C4-2B (cell line): ENCODE data around the gene RNPEPL1.
A peak's percentile ranks its signal among the peaks of the same experiment; 100 is the strongest.
"Not testable (repeated sequence)": the region's sequence is repeated elsewhere in the genome, so short reads cannot be mapped to it uniquely, and the experiment has no call there.

ENCODE experiments used
- H3K27ac ChIP-seq: fragments of 450-650 bp; 2 replicates; pipeline ENCODE4 v1.5.1; 2017
- CTCF ChIP-seq: fragments of 450-650 bp; conservative IDR thresholded peaks from 2 replicates; pipeline ENCODE4 v1.5.1; 2017; ENCODE audit warnings: mild to moderate bottlenecking
- ZFX ChIP-seq: fragments of 450-650 bp; IDR thresholded peaks from 2 replicates; pipeline ENCODE4 v1.6.1; 2017

Gene RNPEPL1

GRCh38 chr2:240567872-240568677 lies at the start of gene RNPEPL1:
RNPEPL1 (plus strand) TSS chr2:240568484; CDS start chr2:240568587, 103 bp downstream.
- peak within 1 kb of the TSS; percentile 94 for H3K27ac ChIP-seq
- no peak; the same call in 1 of the 2 replicates for TF ChIP-seq CTCF
- TF ChIP-seq ZFX, result no peak

DNA sequence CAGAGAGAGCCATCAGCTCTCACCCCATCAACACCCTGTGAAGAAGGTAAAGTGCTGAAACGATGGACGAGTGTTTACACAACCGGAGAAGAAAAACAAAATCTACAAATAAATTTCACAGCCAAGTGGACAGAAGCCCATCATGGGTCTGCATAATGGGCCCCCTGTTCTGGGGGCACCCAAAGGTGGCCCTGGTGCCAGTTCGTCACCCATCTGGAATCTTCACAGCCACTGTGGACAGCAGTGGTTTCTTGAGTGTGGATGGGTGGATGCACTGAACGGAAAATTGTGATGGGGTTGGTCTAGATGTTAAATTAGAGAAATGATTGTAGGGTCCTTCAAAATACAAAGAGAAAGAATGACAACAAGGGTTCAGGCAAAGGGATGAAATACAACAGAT lies 49.3 kb upstream of the RNPEPL1 start:
- TF ChIP-seq ZFX, result no peak
- TF ChIP-seq CTCF, result no peak
- H3K27ac ChIP-seq, result no peak overlapping the region

- H3K27ac ChIP-seq, result no peak overlapping the region
- TF ChIP-seq CTCF (no peak), ZFX (no peak)
Observed at GRCh38 chr2:240519396-240520129, 48.7 kb upstream of the RNPEPL1 start.

- no peak for TF ChIP-seq ZFX
- TF ChIP-seq CTCF, result no peak
- no peak overlapping the region for H3K27ac ChIP-seq
Observed at GRCh38 chr2:240520130-240520973, 47.9 kb upstream of the RNPEPL1 start.

DNA sequence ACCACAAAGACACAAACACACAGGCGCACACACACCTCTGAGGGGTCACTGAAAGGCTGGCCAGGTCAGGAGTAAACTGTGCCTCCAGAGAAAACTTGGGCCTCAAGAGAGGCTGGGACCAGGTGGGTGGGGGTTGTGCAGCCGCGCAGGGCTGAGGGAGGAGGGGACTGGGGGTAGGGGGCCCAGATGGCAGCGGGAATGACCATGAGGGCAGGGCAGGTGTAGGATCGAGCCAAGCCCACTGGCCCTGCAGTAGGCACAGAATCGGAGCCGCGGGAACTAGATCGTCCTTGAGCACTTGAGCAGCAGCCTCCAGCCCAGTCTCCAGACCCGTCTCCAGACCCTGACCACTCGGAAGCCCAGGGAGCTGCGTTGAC lies 47.3 kb upstream of the RNPEPL1 start:
- TF ChIP-seq ZFX, result no peak
- no peak for TF ChIP-seq CTCF
- no peak overlapping the region for H3K27ac ChIP-seq

- not testable (repeated sequence) for H3K27ac ChIP-seq
Observed at GRCh38 chr2:240521885-240522284, 46.4 kb upstream of the RNPEPL1 start.

- TF ChIP-seq CTCF, result no peak
- no peak for TF ChIP-seq ZFX
- H3K27ac ChIP-seq, result no peak overlapping the region
Observed at GRCh38 chr2:240522406-240522805, 45.9 kb upstream of the RNPEPL1 start.
